ENCODE measurements around the gene MMP28. TPM values are rescaled to one million over a fixed set of nuclear protein-coding genes. Genes with fewer than 3 reads are reported as not detected.

The MMP28 gene
- total and polyA plus RNA-seq, 10 of the 15 experiments (the other 5 are each of a cell fraction or from before 2014, with no cell fraction given), result not detected

DNA sequence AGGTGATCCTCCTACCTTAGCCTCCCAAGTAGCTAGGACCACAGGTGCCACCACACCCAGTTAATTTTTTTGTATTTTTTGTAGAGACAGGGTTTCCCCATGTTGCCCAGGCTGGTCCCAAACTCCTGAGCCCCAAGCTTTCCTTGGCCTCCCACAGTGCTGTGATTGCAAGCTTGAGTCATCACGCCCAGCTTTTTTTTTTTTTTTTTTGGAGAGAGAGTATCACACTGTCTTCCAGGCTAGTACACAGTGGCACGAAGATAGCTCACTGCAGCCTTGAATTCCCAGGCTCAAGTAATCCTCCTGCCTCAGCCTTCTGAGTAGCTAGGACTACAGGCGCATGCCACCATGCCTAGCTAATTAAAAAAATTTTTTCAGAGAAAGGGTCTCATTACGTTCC, 46.1 kb upstream of the MMP28 start (continued):
- no peak for TF ChIP-seq BMI1 (IDR thresholded peaks at IDR 0.05; ENCODE audit: borderline replicate concordance)

GRCh38 chr17:35841101-35841500, 45.7 kb upstream of the MMP28 start:
- intact Hi-C loops (cut with micrococcal nuclease; ENCODE audit: unreplicated experiment), result no loop called here
- no peaks in the 10 kb centered on the region for H3K27me3 ChIP-seq (replicated peaks in 1 of 2; ENCODE audit: control insufficient read depth in 2 of 2, insufficient read depth in 2 of 2, low read length in 1 of 2)
- TF ChIP-seq, protein P1, sequence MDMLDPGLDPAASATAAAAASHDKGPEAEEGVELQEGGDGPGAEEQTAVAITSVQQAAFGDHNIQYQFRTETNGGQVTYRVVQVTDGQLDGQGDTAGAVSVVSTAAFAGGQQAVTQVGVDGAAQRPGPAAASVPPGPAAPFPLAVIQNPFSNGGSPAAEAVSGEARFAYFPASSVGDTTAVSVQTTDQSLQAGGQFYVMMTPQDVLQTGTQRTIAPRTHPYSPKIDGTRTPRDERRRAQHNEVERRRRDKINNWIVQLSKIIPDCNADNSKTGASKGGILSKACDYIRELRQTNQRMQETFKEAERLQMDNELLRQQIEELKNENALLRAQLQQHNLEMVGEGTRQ (IDR thresholded peaks at IDR 0.05; ENCODE audit: borderline replicate concordance, low read depth, low read length), result no peak
- no peak for TF ChIP-seq POLR2AphosphoS5 (IDR thresholded peaks at IDR 0.05; ENCODE audit: low read length)
- TF ChIP-seq SIN3A (IDR thresholded peaks at IDR 0.05; ENCODE audit: low read depth, low read length), result no peak
- no peak for TF ChIP-seq NR2F1 (conservative IDR thresholded peaks at IDR 0.05)
- no peak for TF ChIP-seq RELA (IDR thresholded peaks at IDR 0.05; ENCODE audit: borderline replicate concordance, partially characterized antibody)
- TF ChIP-seq IRF4 (IDR thresholded peaks at IDR 0.05; ENCODE audit: low read depth, low read length), result no peak
- TF ChIP-seq NFYB (IDR thresholded peaks at IDR 0.05; ENCODE audit: insufficient read depth, low read depth, low read length), result no peak
- TF ChIP-seq POLR2A (IDR thresholded peaks at IDR 0.05; ENCODE audit: low read depth, low read length), result no peak
- TF ChIP-seq, protein P2, sequence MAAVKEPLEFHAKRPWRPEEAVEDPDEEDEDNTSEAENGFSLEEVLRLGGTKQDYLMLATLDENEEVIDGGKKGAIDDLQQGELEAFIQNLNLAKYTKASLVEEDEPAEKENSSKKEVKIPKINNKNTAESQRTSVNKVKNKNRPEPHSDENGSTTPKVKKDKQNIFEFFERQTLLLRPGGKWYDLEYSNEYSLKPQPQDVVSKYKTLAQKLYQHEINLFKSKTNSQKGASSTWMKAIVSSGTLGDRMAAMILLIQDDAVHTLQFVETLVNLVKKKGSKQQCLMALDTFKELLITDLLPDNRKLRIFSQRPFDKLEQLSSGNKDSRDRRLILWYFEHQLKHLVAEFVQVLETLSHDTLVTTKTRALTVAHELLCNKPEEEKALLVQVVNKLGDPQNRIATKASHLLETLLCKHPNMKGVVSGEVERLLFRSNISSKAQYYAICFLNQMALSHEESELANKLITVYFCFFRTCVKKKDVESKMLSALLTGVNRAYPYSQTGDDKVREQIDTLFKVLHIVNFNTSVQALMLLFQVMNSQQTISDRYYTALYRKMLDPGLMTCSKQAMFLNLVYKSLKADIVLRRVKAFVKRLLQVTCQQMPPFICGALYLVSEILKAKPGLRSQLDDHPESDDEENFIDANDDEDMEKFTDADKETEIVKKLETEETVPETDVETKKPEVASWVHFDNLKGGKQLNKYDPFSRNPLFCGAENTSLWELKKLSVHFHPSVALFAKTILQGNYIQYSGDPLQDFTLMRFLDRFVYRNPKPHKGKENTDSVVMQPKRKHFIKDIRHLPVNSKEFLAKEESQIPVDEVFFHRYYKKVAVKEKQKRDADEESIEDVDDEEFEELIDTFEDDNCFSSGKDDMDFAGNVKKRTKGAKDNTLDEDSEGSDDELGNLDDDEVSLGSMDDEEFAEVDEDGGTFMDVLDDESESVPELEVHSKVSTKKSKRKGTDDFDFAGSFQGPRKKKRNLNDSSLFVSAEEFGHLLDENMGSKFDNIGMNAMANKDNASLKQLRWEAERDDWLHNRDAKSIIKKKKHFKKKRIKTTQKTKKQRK (IDR thresholded peaks at IDR 0.05; ENCODE audit: low read depth, low read length), result no peak
- TF ChIP-seq NR2C1 (IDR thresholded peaks at IDR 0.05), result no peak
- TF ChIP-seq GATAD2B (conservative IDR thresholded peaks at IDR 0.05; ENCODE audit: low read depth), result no peak
- TF ChIP-seq ASH2L (IDR thresholded peaks at IDR 0.05; ENCODE audit: borderline replicate concordance, low read depth), result no peak
- FAIRE-seq (no peak), DNase-seq (ENCODE audit: low read depth, low spot score) (no peak), ATAC-seq (no peak)
- POLR2A ChIA-PET, result interaction anchor here (0.6 to 0.7 kb wide), 3 partner anchors 62 to 236 kb away, joined by 3 to 8 read pairs (median 6); no protein-coding TSS in a partner anchor
- no peak overlapping the region for H3K4me2 ChIP-seq (ENCODE audit: control insufficient read depth, insufficient read depth)
- H2AFZ ChIP-seq (ENCODE audit: control insufficient read depth, low read depth, low read length), result no peak overlapping the region
- no peak overlapping the region for H3K27ac ChIP-seq (ENCODE audit: control insufficient read depth, insufficient read depth)
- H3K36me3 ChIP-seq (ENCODE audit: control insufficient read depth in 2 of 2, insufficient read depth in 2 of 2, low read length in 1 of 2), result peaks cover 8 to 45% of the 10 kb centered on the region in 2 experiments
- RAD21 ChIA-PET (ENCODE audit: unreplicated experiment), result interaction anchor here (0.7 to 1.1 kb wide), 2 partner anchors 10 to 17 kb away, joined by 3 read pairs; no protein-coding TSS in a partner anchor
- 99% methylated on average over 3 of the region's 3 CpGs for WGBS (ENCODE audit: insufficient coverage, insufficient replicate concordance, low lambda C conversion rate, missing lambda C conversion rate)
- H3K79me2 ChIP-seq (ENCODE audit: control insufficient read depth, insufficient read depth, low read length), result no peaks in the 10 kb centered on the region
- no peak overlapping the region for H3K9ac ChIP-seq (ENCODE audit: control insufficient read depth, insufficient read depth, low read length)
- H3K4me3 ChIP-seq, result no peak overlapping the region
- H3K4me1 ChIP-seq (ENCODE audit: control insufficient read depth, insufficient read depth, low read length), result no peaks in the 10 kb centered on the region
- BruUV-seq (replicated peaks), result no TSS peak
- no peaks in the 10 kb centered on the region for H3K9me3 ChIP-seq (replicated peaks; ENCODE audit: control insufficient read depth, insufficient read depth, low read length)
- CTCF ChIA-PET, result interaction anchor here (1.0 to 2.2 kb wide), 3 partner anchors 9 to 90 kb away, joined by 3 to 7 read pairs (median 6); partner anchors contain the start of gene RDM1
- SMC1A ChIA-PET (ENCODE audit: uncharacterized antibody, unreplicated experiment), result interaction anchor here (0.6 to 1.4 kb wide), 4 partner anchors 15 to 128 kb away, joined by 3 to 4 read pairs (median 4); no protein-coding TSS in a partner anchor
- in situ Hi-C loops (cut with MboI), result no loop called here
- no peaks in the 10 kb centered on the region for H4K20me1 ChIP-seq (ENCODE audit: control insufficient read depth, insufficient read depth)
